Smooth muscle cell (in vitro differentiated cells): ENCODE data around the gene NBAS. TPM values are rescaled to one million over a fixed set of nuclear protein-coding genes. Genes with fewer than 3 reads are reported as not detected.

Experiments
- DNase-seq: peaks from one replicate; lab custom pipeline; 2025; ENCODE audit not compliant: unreplicated experiment; lab: John Stamatoyannopoulos, UW
- H2AFZ ChIP-seq: fragments of 200-600 bp; sonication (generic); 2 replicates; pipeline ENCODE4 v1.6.0; 2016; ENCODE audit warnings: antibody characterized with exemption, low read depth, mild to moderate bottlenecking
- H3F3A ChIP-seq: fragments of 200-600 bp; sonication (generic); 2 replicates; pipeline ENCODE4 v1.6.0; 2017; ENCODE audit warnings: antibody characterized with exemption, low read depth
- H3K27ac ChIP-seq: fragments of 200-600 bp; sonication (generic); 2 replicates; pipeline ENCODE4 v1.5.1; 2016; ENCODE audit warnings: low read depth, mild to moderate bottlenecking
- H3K27me3 ChIP-seq: fragments of 200-600 bp; sonication (generic); 2 replicates; pipeline ENCODE4 v1.6.1; 2016; ENCODE audit warnings: low read depth, mild to moderate bottlenecking
- H3K36me3 ChIP-seq: fragments of 200-600 bp; sonication (generic); 2 replicates; pipeline ENCODE4 v1.5.1; 2016; ENCODE audit warnings: low read depth
- H3K4me1 ChIP-seq: fragments of 200-600 bp; sonication (generic); 2 replicates; pipeline ENCODE4 v1.5.1; 2016; ENCODE audit warnings: low read depth
- H3K4me2 ChIP-seq: fragments of 200-600 bp; sonication (generic); 2 replicates; pipeline ENCODE4 v1.6.0; 2016; ENCODE audit warnings: mild to moderate bottlenecking
- H3K4me3 ChIP-seq: fragments of 200-600 bp; sonication (generic); 2 replicates; pipeline ENCODE4 v1.5.1; 2016; ENCODE audit warnings: mild to moderate bottlenecking
- H3K79me2 ChIP-seq: fragments of 200-600 bp; sonication (generic); 2 replicates; pipeline ENCODE4 v1.6.0; 2016; ENCODE audit warnings: low read depth, mild to moderate bottlenecking
- H3K9ac ChIP-seq: fragments of 200-600 bp; sonication (generic); 2 replicates; pipeline ENCODE4 v1.6.0; 2016; ENCODE audit warnings: low read depth
- H3K9me3 ChIP-seq: fragments of 200-600 bp; sonication (generic); replicated peaks from 2 replicates; pipeline ENCODE4 v1.5.1; 2016; ENCODE audit warnings: low read depth
- H4K20me1 ChIP-seq: fragments of 200-600 bp; sonication (generic); 2 replicates; pipeline ENCODE4 v1.6.0; 2016; ENCODE audit warnings: low read depth
- CTCF ChIP-seq: fragments of 200-600 bp; sonication (generic); IDR thresholded peaks from 2 replicates; pipeline ENCODE4 v1.5.1; 2017; ENCODE audit warnings: borderline replicate concordance, mild to moderate bottlenecking, antibody characterized with exemption; ENCODE audit not compliant: insufficient read depth, poor library complexity, severe bottlenecking
- WGBS: methylation state at CpG from one replicate; pipeline ENCODE4 v1.1.7; 2016; ENCODE audit warnings: low lambda C conversion rate; 5-methylcytosine and 5-hydroxymethylcytosine counted together
- polyA plus RNA-seq: library from polyadenylated mRNA; unstranded; fragments of >200 nt; fragmentation: Nextera tagmentation; extraction: Ambion mirVana; gene quantifications from 2 replicates; pipeline ENCODE4 v1.2.1, GENCODE V29; 2016
- total RNA-seq: library from RNA; depleted of rRNA; stranded (reverse); fragments of >200 nt; gene quantifications from 2 replicates; pipeline ENCODE4 v1.2.3, GENCODE V29; 2014

The NBAS gene
- total and polyA plus RNA-seq, 2 experiments from 2014 or later: 31.2 to 51.1 TPM

DNA sequence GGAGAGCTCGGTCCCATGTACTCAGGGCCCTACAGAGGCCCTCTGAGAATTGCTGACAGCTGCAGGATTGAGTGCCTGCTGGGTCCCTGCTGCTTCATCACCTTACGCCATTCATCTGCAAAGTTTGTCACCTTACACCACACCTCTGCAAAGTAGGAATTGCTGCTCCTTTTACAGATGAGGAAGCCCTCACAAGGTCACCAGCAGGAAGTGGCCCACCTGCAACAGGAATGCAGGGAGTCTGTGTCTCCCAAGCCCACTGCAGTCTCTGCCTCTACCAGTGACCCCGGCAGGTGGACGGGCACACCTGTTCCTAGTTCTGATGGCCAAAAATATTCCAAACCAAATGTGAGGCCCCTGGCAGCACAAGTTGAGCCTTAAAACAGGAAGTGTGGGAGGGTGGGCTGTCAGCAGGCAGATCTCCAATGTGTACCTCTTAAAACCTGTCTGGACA lies 441.4 kb downstream of the NBAS start:
- H2AFZ ChIP-seq: no peak overlapping the region
- no peak for TF ChIP-seq CTCF
- H3K4me2 ChIP-seq: no peak overlapping the region
- H3K9me3 ChIP-seq: no peaks in the 10 kb centered on the region
- H4K20me1 ChIP-seq: no peaks in the 10 kb centered on the region
- no peaks in the 10 kb centered on the region for H3K4me1 ChIP-seq
- no peak overlapping the region for H3K27ac ChIP-seq
- no peak for DNase-seq
- H3K27me3 ChIP-seq: no peaks in the 10 kb centered on the region
- no peaks in the 10 kb centered on the region for H3F3A ChIP-seq
- 78% methylated on average over 4 of the region's 4 CpGs for WGBS
- no peaks in the 10 kb centered on the region for H3K79me2 ChIP-seq
- no peaks in the 10 kb centered on the region for H3K36me3 ChIP-seq
- no peak overlapping the region for H3K9ac ChIP-seq
- no peak overlapping the region for H3K4me3 ChIP-seq

DNA sequence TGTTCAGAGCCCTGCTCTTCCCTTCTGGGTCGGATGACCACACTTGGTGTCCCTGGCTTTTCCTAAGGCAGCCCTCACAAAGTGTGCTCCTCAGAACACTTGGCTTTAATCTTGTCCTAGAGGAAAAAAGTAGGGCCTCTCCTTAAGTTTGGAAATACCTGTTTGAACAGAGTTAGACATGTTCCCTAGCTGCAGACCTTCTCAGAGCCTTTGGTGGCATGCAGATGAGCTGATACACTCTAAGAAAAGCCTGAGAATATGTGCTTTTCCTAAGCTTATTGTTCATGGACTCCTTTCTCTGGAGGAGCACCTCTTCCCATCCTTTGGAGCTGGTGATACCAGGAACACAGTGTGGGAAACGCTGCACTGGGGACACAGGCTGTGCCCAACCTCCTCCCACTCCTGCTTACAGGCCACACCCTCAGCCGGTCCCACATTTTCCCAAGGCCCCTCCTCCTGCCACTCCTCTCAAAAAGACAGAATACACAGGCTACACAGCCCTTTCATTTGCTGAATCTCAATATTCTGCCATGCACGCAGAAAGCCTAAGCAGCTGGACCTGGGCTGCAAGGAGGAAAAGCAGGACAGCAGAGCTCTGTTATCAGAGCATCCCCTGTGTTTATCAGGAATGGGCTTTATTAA lies 443.6 kb downstream of the NBAS start:
- Histone ChIP-seq H3F3A (no peaks in the 10 kb centered on the region), H3K79me2 (no peaks in the 10 kb centered on the region), H3K4me1 (no peaks in the 10 kb centered on the region), H2AFZ (no peak overlapping the region), H3K4me3 (no peak overlapping the region), H3K9ac (no peak overlapping the region), H3K4me2 (no peak overlapping the region), H4K20me1 (no peaks in the 10 kb centered on the region), H3K36me3 (peaks cover 4% of the 10 kb centered on the region), H3K27ac (no peak overlapping the region), H3K9me3 (peaks cover 4% of the 10 kb centered on the region), H3K27me3 (no peaks in the 10 kb centered on the region)
- DNase-seq: no peak
- TF ChIP-seq CTCF: no peak
- 88% methylated on average over 4 of the region's 4 CpGs for WGBS

Other genes with a start within 250 kb of the NBAS start
- 71.3 and 79.2 TPM in 2 replicates for gene DDX1, start 30.5 kb upstream of the NBAS start, total RNA-seq
- gene DDX1, start 30.5 kb upstream of the NBAS start, polyA plus RNA-seq: 78.7 and 80.0 TPM in 2 replicates